ENCODE results near the gene TMED7.

The TMED7 gene

DNA sequence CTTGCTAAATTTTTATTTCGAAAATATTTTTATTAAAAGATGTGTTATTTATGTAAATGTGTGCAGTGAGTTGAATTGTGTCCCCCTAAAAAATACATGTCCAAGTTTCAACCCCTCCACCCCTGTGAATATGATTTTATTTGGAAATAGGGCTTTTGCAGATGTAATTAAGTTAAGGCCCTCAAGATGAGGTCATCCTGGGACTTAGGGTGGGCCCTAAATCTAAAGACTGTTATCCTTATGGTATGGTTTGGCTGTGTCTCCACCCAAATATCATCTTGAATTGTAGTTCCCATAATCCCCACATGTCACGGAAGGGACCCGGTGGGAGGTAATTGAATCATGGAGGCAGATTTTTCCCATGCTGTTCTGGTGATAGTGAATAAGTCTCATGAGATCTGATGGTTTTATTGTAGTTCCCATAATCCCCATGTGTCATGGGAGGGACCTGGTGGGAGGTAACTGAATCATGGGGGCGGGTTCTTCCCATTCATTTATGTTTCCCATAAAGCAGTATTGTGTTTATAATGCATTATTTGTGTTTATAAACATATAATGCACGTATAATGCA, 1.5 kb upstream of the TMED7 start:
- Histone ChIP-seq H2BK5ac (ENCODE audit: low read length) (no peak overlapping the region), H3K79me2 (ENCODE audit: control insufficient read depth, insufficient read depth, low read length) (peaks cover 32% of the 10 kb centered on the region), H4K8ac (ENCODE audit: low read depth, low read length) (no peak overlapping the region), H2AK5ac (ENCODE audit: low read length) (no peak overlapping the region), H3K9ac (ENCODE audit: low read length) (no peak overlapping the region), H3K36me3 (ENCODE audit: control insufficient read depth, insufficient read depth, low read length) (no peaks in the 10 kb centered on the region), H3K56ac (ENCODE audit: low read length) (no peak overlapping the region), H2BK120ac (ENCODE audit: low read depth, low read length) (no peak overlapping the region), H3K4me1 (ENCODE audit: control insufficient read depth, low read depth, low read length) (peaks cover 5% of the 10 kb centered on the region), H3K4ac (ENCODE audit: low read depth, low read length) (no peak overlapping the region), H3K27me3 (ENCODE audit: insufficient read depth, low read length, poor library complexity) (no peaks in the 10 kb centered on the region), H3K79me1 (ENCODE audit: low read length) (peaks cover 8% of the 10 kb centered on the region), H3K23ac (ENCODE audit: low read length) (no peak overlapping the region), H3K4me2 (ENCODE audit: low read length) (no peak overlapping the region), H3K27ac (ENCODE audit: low read depth, low read length) (no peak overlapping the region), H2BK15ac (replicated peaks; ENCODE audit: low read depth) (no peak overlapping the region), H4K5ac (ENCODE audit: low read length) (no peak overlapping the region), H3K18ac (ENCODE audit: low read length) (no peak overlapping the region), H3K4me3 (ENCODE audit: low read length) (no peak overlapping the region)
- DNase-seq: no peak
- 100% methylated on average over 1 of the region's 5 CpGs for WGBS (ENCODE audit: extremely low coverage, insufficient coverage, low lambda C conversion rate)

DNA sequence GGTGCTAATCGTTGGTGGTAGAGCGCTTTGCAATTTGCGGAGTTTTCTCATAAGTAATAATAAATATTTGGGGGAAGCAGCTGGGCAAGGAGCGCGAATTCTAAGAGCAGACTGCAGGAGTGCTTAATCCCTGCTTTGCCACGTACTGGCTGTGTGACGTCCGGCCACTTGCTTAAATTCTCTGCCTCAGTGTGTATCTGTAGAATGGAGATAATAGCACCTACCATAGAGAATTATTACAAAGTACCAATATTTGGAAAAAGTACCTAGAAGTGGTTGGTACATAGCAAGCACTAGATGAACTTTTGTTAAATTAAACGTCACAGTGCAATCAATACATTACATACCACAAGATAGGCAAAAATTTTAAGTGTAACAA, 598 bp upstream of the TMED7 start:
- H2BK120ac ChIP-seq (ENCODE audit: low read depth, low read length): no peak overlapping the region
- H3K9ac ChIP-seq (ENCODE audit: low read length): peak overlapping the region; percentile 80
- H2BK5ac ChIP-seq (ENCODE audit: low read length): no peak overlapping the region
- H3K23ac ChIP-seq (ENCODE audit: low read length): no peak overlapping the region
- H3K56ac ChIP-seq (ENCODE audit: low read length): peak overlapping the region; percentile 86
- no peaks in the 10 kb centered on the region for H3K27me3 ChIP-seq (ENCODE audit: insufficient read depth, low read length, poor library complexity)
- H3K4me3 ChIP-seq (ENCODE audit: low read length): peak overlapping the region; percentile 84
- H3K18ac ChIP-seq (ENCODE audit: low read length): no peak overlapping the region
- H2BK15ac ChIP-seq (replicated peaks; ENCODE audit: low read depth): no peak overlapping the region
- H3K79me2 ChIP-seq (ENCODE audit: control insufficient read depth, insufficient read depth, low read length): peaks cover 38% of the 10 kb centered on the region
- DNase-seq: no peak
- no peak overlapping the region for H4K5ac ChIP-seq (ENCODE audit: low read length)
- peak overlapping the region; percentile 64 for H3K4me2 ChIP-seq (ENCODE audit: low read length)
- H3K4ac ChIP-seq (ENCODE audit: low read depth, low read length): peak overlapping the region; percentile 48
- no peak overlapping the region for H4K8ac ChIP-seq (ENCODE audit: low read depth, low read length)
- H3K4me1 ChIP-seq (ENCODE audit: control insufficient read depth, low read depth, low read length): peaks cover 5% of the 10 kb centered on the region
- no peak overlapping the region for H3K27ac ChIP-seq (ENCODE audit: low read depth, low read length)
- no peak overlapping the region for H2AK5ac ChIP-seq (ENCODE audit: low read length)
- no CpG with 5 or more reads among the region's 9 CpGs for WGBS (ENCODE audit: extremely low coverage, insufficient coverage, low lambda C conversion rate)
- no peaks in the 10 kb centered on the region for H3K36me3 ChIP-seq (ENCODE audit: control insufficient read depth, insufficient read depth, low read length)
- peaks cover 13% of the 10 kb centered on the region for H3K79me1 ChIP-seq (ENCODE audit: low read length)

DNA sequence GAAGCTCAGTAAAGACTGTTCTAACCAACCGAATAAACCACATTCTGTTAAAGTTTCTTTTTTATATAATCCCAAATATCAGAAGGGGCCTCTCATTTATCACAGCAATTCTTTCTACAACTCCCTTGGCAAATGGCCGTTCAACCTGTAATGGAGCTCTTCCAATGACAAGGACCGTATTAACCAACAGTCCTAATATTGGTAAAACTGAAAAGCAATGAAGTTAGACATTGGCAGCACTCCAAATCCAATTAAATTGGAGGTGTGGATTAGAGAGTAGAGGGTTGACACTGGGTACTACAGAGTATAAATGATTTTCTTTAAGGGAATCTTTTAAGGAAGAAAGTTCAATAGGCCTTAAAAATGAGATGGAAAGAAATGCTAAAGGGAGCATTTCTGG, 842 bp downstream of the TMED7 start:
- Histone ChIP-seq H3K18ac (ENCODE audit: low read length) (no peak overlapping the region), H3K27ac (ENCODE audit: low read depth, low read length) (no peak overlapping the region), H3K23ac (ENCODE audit: low read length) (no peak overlapping the region), H3K27me3 (ENCODE audit: insufficient read depth, low read length, poor library complexity) (no peaks in the 10 kb centered on the region), H2BK15ac (replicated peaks; ENCODE audit: low read depth) (no peak overlapping the region), H3K79me2 (ENCODE audit: control insufficient read depth, insufficient read depth, low read length) (peaks cover 40% of the 10 kb centered on the region), H3K9ac (ENCODE audit: low read length) (peak overlapping the region; percentile 97), H3K4me3 (ENCODE audit: low read length) (peak overlapping the region; percentile 95), H4K5ac (ENCODE audit: low read length) (no peak overlapping the region), H3K79me1 (ENCODE audit: low read length) (peaks cover 15% of the 10 kb centered on the region), H3K36me3 (ENCODE audit: control insufficient read depth, insufficient read depth, low read length) (no peaks in the 10 kb centered on the region), H2BK120ac (ENCODE audit: low read depth, low read length) (no peak overlapping the region), H3K4me1 (ENCODE audit: control insufficient read depth, low read depth, low read length) (peaks cover 5% of the 10 kb centered on the region), H4K8ac (ENCODE audit: low read depth, low read length) (no peak overlapping the region), H3K56ac (ENCODE audit: low read length) (peak overlapping the region; percentile 70), H2AK5ac (ENCODE audit: low read length) (no peak overlapping the region), H2BK5ac (ENCODE audit: low read length) (no peak overlapping the region), H3K4me2 (ENCODE audit: low read length) (peak overlapping the region; percentile 16), H3K4ac (ENCODE audit: low read depth, low read length) (no peak overlapping the region)
- WGBS (ENCODE audit: extremely low coverage, insufficient coverage, low lambda C conversion rate): no CpG with 5 or more reads among the region's 3 CpGs
- no peak for DNase-seq

DNA sequence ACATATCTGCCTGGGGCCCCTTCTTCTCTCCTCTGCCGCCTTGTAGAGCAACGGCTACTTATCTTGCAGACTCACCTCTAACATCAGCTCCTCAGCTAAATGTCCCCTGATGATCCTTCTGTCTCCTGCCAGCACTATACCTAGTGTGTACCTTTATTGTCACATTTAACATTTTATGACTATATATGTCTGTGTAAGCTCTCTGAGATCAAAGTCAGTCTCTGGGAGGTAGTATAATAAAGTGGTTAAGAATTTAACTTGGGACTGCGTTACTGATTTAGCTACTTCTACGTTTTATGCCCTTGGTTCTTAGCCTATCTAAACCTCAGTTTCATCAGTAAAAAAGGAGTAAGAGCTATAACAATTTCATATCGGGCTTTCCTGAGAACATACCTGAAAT, 2.2 kb downstream of the TMED7 start:
- peaks cover 40% of the 10 kb centered on the region for H3K79me2 ChIP-seq (ENCODE audit: control insufficient read depth, insufficient read depth, low read length)
- no peak overlapping the region for H3K4me2 ChIP-seq (ENCODE audit: low read length)
- H3K36me3 ChIP-seq (ENCODE audit: control insufficient read depth, insufficient read depth, low read length): peaks cover 1% of the 10 kb centered on the region
- no peak overlapping the region for H2BK5ac ChIP-seq (ENCODE audit: low read length)
- H3K9ac ChIP-seq (ENCODE audit: low read length): peak overlapping the region; percentile 15
- H3K18ac ChIP-seq (ENCODE audit: low read length): no peak overlapping the region
- H2AK5ac ChIP-seq (ENCODE audit: low read length): no peak overlapping the region
- no peak overlapping the region for H4K8ac ChIP-seq (ENCODE audit: low read depth, low read length)
- H4K5ac ChIP-seq (ENCODE audit: low read length): no peak overlapping the region
- no peaks in the 10 kb centered on the region for H3K27me3 ChIP-seq (ENCODE audit: insufficient read depth, low read length, poor library complexity)
- peaks cover 15% of the 10 kb centered on the region for H3K79me1 ChIP-seq (ENCODE audit: low read length)
- H3K4ac ChIP-seq (ENCODE audit: low read depth, low read length): no peak overlapping the region
- no CpG with 5 or more reads among the region's 5 CpGs for WGBS (ENCODE audit: extremely low coverage, insufficient coverage, low lambda C conversion rate)
- H3K27ac ChIP-seq (ENCODE audit: low read depth, low read length): no peak overlapping the region
- peaks cover 5% of the 10 kb centered on the region for H3K4me1 ChIP-seq (ENCODE audit: control insufficient read depth, low read depth, low read length)
- H3K23ac ChIP-seq (ENCODE audit: low read length): no peak overlapping the region
- H2BK120ac ChIP-seq (ENCODE audit: low read depth, low read length): no peak overlapping the region
- H3K4me3 ChIP-seq (ENCODE audit: low read length): no peak overlapping the region
- H3K56ac ChIP-seq (ENCODE audit: low read length): no peak overlapping the region
- no peak for DNase-seq
- no peak overlapping the region for H2BK15ac ChIP-seq (replicated peaks; ENCODE audit: low read depth)

DNA sequence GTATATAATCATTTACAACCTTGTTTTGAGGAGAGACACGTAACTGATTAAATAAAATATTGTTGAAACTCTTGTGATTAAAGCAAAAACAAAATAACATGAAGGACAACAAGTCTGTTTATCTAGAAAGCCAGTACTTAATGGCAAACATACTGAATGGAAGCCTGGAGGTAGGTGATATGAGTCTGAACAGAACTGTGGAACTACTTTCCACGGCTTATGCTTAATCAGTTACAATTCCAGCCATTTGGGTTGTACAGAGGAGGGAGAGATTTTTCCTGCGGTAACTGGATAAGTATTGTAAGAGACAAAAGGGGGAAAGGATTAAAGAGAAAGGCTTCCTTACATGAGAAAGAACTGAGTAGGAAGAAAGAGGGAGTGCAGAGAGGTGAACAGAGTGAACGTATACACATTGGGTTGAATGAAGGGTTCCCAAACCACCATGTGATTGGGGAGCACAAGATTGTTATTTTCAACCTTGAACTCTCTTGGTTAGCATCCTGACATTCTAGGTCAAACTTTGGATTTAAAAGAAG, 4.4 kb downstream of the TMED7 start:
- Histone ChIP-seq H3K9ac (ENCODE audit: low read length) (no peak overlapping the region), H3K4me3 (ENCODE audit: low read length) (no peak overlapping the region), H3K27me3 (ENCODE audit: insufficient read depth, low read length, poor library complexity) (no peaks in the 10 kb centered on the region), H3K4me2 (ENCODE audit: low read length) (no peak overlapping the region), H3K4me1 (ENCODE audit: control insufficient read depth, low read depth, low read length) (peaks cover 5% of the 10 kb centered on the region), H2BK5ac (ENCODE audit: low read length) (no peak overlapping the region), H3K27ac (ENCODE audit: low read depth, low read length) (no peak overlapping the region), H4K8ac (ENCODE audit: low read depth, low read length) (no peak overlapping the region), H3K4ac (ENCODE audit: low read depth, low read length) (no peak overlapping the region), H2BK120ac (ENCODE audit: low read depth, low read length) (no peak overlapping the region), H3K23ac (ENCODE audit: low read length) (no peak overlapping the region), H3K79me1 (ENCODE audit: low read length) (peaks cover 17% of the 10 kb centered on the region), H3K79me2 (ENCODE audit: control insufficient read depth, insufficient read depth, low read length) (peaks cover 40% of the 10 kb centered on the region), H3K56ac (ENCODE audit: low read length) (no peak overlapping the region), H4K5ac (ENCODE audit: low read length) (no peak overlapping the region), H2BK15ac (replicated peaks; ENCODE audit: low read depth) (no peak overlapping the region), H3K18ac (ENCODE audit: low read length) (no peak overlapping the region), H2AK5ac (ENCODE audit: low read length) (no peak overlapping the region), H3K36me3 (ENCODE audit: control insufficient read depth, insufficient read depth, low read length) (peaks cover 3% of the 10 kb centered on the region)
- no peak for DNase-seq
- WGBS (ENCODE audit: extremely low coverage, insufficient coverage, low lambda C conversion rate): no CpG with 5 or more reads among the region's 4 CpGs

DNA sequence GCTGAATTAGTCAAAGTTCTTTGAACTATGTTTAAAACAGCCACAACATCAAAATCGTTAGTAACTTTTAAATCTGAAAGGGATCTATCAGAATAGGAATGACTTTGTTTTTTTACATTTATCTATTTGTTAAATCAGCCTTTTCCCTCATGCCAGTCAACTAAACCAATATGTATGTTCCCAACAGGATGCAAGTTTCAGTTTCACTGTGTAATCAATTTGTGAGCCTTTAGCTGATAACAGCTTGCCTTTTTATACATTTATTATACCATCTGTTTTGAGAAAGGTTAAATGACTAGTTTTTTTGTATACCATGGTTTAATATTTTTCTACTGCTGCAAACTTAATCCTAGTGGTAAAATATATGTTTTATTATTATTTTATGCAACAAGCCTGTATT, 8.9 kb downstream of the TMED7 start:
- Histone ChIP-seq H4K5ac (ENCODE audit: low read length) (no peak overlapping the region), H3K79me1 (ENCODE audit: low read length) (peaks cover 6% of the 10 kb centered on the region), H3K4me1 (ENCODE audit: control insufficient read depth, low read depth, low read length) (no peaks in the 10 kb centered on the region), H3K9ac (ENCODE audit: low read length) (no peak overlapping the region), H3K79me2 (ENCODE audit: control insufficient read depth, insufficient read depth, low read length) (peaks cover 4% of the 10 kb centered on the region), H3K27ac (ENCODE audit: low read depth, low read length) (no peak overlapping the region), H3K4me3 (ENCODE audit: low read length) (no peak overlapping the region), H4K8ac (ENCODE audit: low read depth, low read length) (no peak overlapping the region), H3K27me3 (ENCODE audit: insufficient read depth, low read length, poor library complexity) (no peaks in the 10 kb centered on the region), H2BK120ac (ENCODE audit: low read depth, low read length) (no peak overlapping the region), H3K18ac (ENCODE audit: low read length) (no peak overlapping the region), H2AK5ac (ENCODE audit: low read length) (no peak overlapping the region), H2BK15ac (replicated peaks; ENCODE audit: low read depth) (no peak overlapping the region), H3K4ac (ENCODE audit: low read depth, low read length) (no peak overlapping the region), H3K4me2 (ENCODE audit: low read length) (no peak overlapping the region), H2BK5ac (ENCODE audit: low read length) (no peak overlapping the region), H3K23ac (ENCODE audit: low read length) (no peak overlapping the region), H3K56ac (ENCODE audit: low read length) (no peak overlapping the region), H3K36me3 (ENCODE audit: control insufficient read depth, insufficient read depth, low read length) (peaks cover 3% of the 10 kb centered on the region)
- DNase-seq: no peak
- no CpG with 5 or more reads among the region's 1 CpG for WGBS (ENCODE audit: extremely low coverage, insufficient coverage, low lambda C conversion rate)
